ENCODE measurements around the gene RAB3C.

Gene RAB3C

GRCh38 chr5:58778888-58779287 is 196.0 kb downstream of the RAB3C start:
- no peak for DNase-seq

GRCh38 chr5:58786035-58786434 is 203.2 kb downstream of the RAB3C start:
- DNase-seq: no peak

- no peak for DNase-seq
Observed at GRCh38 chr5:58786711-58787303, 203.9 kb downstream of the RAB3C start.

GRCh38 chr5:58787987-58788386 is 205.1 kb downstream of the RAB3C start:
- DNase-seq: no peak

- no peak for DNase-seq
Observed at GRCh38 chr5:58793888-58794657, 211.2 kb downstream of the RAB3C start.

GRCh38 chr5:58794875-58795274 is 212.0 kb downstream of the RAB3C start:
- DNase-seq: peak; percentile 3

GRCh38 chr5:58795327-58795726 is 212.5 kb downstream of the RAB3C start:
- no peak for DNase-seq

- no peak for DNase-seq
Observed at GRCh38 chr5:58797021-58797420, 214.1 kb downstream of the RAB3C start.

GRCh38 chr5:58800356-58800755 is 217.5 kb downstream of the RAB3C start:
- DNase-seq: no peak

GRCh38 chr5:58800861-58801540 is 218.1 kb downstream of the RAB3C start:
- DNase-seq: no peak

- DNase-seq: no peak
Observed at GRCh38 chr5:58803056-58803455, 220.2 kb downstream of the RAB3C start.

- DNase-seq: no peak
Observed at GRCh38 chr5:58804291-58804690, 221.4 kb downstream of the RAB3C start.

GRCh38 chr5:58810086-58810485 is 227.2 kb downstream of the RAB3C start:
- no peak for DNase-seq

GRCh38 chr5:58813855-58814254 is 231.0 kb downstream of the RAB3C start:
- DNase-seq: no peak

- no peak for DNase-seq
Observed at GRCh38 chr5:58816181-58816731, 233.4 kb downstream of the RAB3C start.

- no peak for DNase-seq
Observed at GRCh38 chr5:58818465-58818864, 235.6 kb downstream of the RAB3C start.

GRCh38 chr5:58825441-58825840 is 242.6 kb downstream of the RAB3C start:
- DNase-seq: no peak

GRCh38 chr5:58825899-58826298 is 243.0 kb downstream of the RAB3C start:
- DNase-seq: no peak

GRCh38 chr5:58827463-58827862 is 244.6 kb downstream of the RAB3C start:
- DNase-seq: no peak

- no peak for DNase-seq
Observed at GRCh38 chr5:58828258-58828657, 245.4 kb downstream of the RAB3C start.

- DNase-seq: no peak
Observed at GRCh38 chr5:58834242-58835225, 251.7 kb downstream of the RAB3C start.

GRCh38 chr5:58836351-58836750 is 253.5 kb downstream of the RAB3C start:
- DNase-seq: no peak

- no peak for DNase-seq
Observed at GRCh38 chr5:58838729-58839128, 255.9 kb downstream of the RAB3C start.
